Measurements from ENCODE around the gene CEP112. TPM values are rescaled to one million over a fixed set of nuclear protein-coding genes. Genes with fewer than 3 reads are reported as not detected.

The CEP112 gene
- total RNA-seq, 1 experiment from 2014 or later: 2.0 TPM

DNA sequence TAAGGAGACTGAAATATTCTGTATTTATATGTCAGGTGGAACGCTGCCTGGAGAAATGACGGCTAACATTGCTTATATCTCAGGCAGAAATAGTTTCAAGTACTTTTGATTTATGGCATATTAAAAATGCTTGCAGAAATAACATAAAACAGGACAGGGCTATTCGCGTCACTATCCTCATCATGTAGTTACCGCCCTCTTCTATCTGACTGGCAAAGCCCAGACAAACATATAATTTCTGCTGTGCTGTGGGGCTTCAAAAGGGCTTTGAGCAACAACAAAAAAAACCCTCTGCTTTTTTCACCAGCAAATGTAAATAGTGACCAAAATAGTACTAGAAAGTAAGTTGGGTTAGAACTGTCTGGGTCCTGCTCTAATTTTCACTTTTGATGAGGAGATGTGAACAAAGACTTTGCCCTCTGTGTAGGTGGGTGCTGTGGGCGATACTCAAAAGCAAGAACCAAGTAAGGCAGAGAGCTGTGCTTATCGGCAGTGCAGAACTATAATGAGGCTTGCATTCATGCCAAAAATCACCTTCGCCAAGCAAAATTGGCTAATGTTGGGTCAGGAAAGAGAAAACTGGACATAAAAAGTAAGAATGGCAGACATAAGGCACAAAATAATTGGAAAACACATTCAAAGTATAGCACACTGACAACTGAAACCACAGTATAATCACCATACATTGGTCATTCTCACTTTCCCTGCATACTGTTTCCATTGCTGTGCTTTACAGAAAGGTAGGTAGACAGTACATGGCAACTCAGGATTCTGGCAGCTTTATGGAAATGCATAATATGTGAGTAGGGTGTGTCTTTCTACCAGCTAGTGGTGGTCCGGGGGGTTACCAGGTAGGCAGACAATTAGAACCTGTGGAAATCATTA is 479.3 kb downstream of the CEP112 start:
- DNase-seq: no peak
- no peak overlapping the region for H3K4me3 ChIP-seq (ENCODE audit: insufficient read depth, low read depth, low read length)
- H3K27me3 ChIP-seq (ENCODE audit: control insufficient read depth, insufficient read depth, low read length): no peaks in the 10 kb centered on the region
- no peaks in the 10 kb centered on the region for H3K36me3 ChIP-seq (replicated peaks; ENCODE audit: control insufficient read depth, insufficient read depth, low read length)

DNA sequence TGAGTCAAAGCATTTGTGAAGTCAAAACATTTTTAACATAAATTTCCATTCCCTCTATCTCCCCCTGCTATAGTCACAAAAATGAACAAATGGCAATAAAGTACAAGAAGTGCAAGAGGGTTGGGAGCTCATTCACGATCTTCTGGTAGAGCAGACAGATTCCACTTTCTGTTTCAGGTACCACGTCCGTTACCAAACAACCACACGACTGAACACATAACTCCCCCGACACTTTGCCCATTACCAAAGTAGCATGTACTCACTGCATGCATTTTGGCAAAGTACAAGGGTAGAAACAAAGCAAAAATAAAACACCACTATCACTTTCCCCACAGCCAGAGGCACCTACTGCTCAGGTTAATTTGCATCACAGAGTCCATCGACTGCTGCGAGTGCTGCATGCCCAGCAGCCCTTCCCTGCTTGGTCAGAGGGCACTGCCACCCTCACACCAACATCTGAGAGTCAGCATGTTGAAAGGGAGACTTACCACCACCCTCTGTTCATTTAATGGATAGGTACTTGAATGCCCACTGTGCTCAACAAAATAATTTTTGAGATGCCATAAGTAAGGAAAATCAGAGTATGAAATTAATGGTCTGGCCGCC is 480.2 kb downstream of the CEP112 start:
- Histone ChIP-seq H3K4me3 (ENCODE audit: insufficient read depth, low read depth, low read length) (no peak overlapping the region), H3K36me3 (replicated peaks; ENCODE audit: control insufficient read depth, insufficient read depth, low read length) (no peaks in the 10 kb centered on the region), H3K27me3 (ENCODE audit: control insufficient read depth, insufficient read depth, low read length) (no peaks in the 10 kb centered on the region)
- no peak for DNase-seq

DNA sequence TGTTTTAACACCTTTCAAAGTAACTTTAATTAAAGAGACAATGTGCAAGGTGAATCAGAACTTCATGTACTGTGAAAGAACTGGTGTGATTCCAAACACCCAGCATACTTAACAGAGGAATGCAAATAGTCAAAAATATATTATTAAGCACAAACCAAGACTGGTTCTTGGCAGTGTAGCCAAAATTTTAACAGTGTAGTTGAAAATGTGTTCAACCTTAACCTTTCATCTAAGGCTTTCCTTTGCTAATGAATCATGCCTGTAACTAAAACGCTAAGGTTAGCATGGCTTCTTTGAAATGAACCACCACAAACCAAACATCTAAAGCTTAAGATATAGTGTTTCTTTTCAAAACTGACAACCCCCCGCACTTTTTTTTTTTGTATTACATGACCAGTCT is 484.2 kb downstream of the CEP112 start:
- Histone ChIP-seq H3K36me3 (replicated peaks; ENCODE audit: control insufficient read depth, insufficient read depth, low read length) (no peaks in the 10 kb centered on the region), H3K4me3 (ENCODE audit: insufficient read depth, low read depth, low read length) (no peak overlapping the region), H3K27me3 (ENCODE audit: control insufficient read depth, insufficient read depth, low read length) (no peaks in the 10 kb centered on the region)
- DNase-seq: no peak

DNA sequence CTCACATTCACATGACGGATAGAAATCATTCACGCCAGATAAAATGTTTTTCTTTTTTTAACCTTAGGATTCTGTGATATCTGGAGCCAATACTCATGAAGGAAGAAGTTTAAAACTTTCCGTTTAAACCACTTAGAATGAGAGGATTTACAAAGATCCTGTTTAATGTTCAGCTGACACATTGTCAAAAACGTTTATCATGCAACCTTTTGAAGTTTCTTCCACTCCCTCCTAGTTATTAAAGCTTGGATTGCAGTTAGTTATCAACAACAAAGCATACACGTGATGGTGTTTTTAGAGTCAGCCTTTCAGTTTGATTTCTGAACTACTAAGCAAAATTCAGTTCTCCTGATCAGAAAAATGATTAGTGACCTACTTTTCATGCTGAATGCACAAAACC is 487.2 kb downstream of the CEP112 start:
- H3K27me3 ChIP-seq (ENCODE audit: control insufficient read depth, insufficient read depth, low read length): no peaks in the 10 kb centered on the region
- DNase-seq: no peak
- no peaks in the 10 kb centered on the region for H3K36me3 ChIP-seq (replicated peaks; ENCODE audit: control insufficient read depth, insufficient read depth, low read length)
- no peak overlapping the region for H3K4me3 ChIP-seq (ENCODE audit: insufficient read depth, low read depth, low read length)

DNA sequence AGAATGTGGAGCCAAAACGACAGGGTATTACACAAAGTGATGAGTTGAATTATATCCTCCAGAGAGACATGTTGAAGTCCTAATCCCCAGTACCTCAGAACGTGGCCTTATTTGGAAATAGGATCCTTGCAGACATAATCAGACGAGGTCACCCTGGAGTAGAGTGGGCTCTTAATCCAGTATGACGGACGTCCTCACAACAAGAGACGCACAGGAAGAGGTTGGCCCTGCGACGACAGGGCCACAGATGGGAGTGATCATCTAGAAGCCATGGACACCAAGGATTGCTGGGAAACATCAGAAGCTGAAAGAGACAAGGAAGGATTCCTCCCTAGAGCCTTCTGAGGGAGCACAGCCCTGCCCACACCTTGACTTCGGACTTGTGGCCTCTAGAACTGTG is 488.0 kb downstream of the CEP112 start:
- no peak overlapping the region for H3K4me3 ChIP-seq (ENCODE audit: insufficient read depth, low read depth, low read length)
- H3K36me3 ChIP-seq (replicated peaks; ENCODE audit: control insufficient read depth, insufficient read depth, low read length): no peaks in the 10 kb centered on the region
- DNase-seq: no peak

DNA sequence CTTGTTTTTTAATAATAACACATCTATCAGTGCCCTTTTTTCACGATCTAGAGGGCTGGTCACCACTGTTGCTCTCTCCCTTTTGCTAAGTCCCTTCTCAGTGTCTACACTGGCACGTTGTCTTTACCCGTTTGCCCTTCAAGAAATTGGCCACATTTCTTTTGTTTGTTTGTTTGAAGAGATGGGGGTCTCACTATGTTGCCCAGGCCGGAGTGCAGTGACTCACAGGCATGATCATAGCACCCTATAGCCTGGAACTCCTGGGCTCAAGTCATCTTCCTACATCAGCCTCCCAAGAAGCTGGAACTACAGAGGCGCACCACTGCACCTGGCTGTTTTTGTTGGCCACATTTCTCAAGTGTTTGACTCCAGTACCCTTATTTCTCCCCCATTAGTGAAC is 492.5 kb downstream of the CEP112 start:
- no peak overlapping the region for H3K4me3 ChIP-seq (ENCODE audit: insufficient read depth, low read depth, low read length)
- no peak for DNase-seq

More for the DNA sequence above, 488.0 kb downstream of the CEP112 start:
- no peaks in the 10 kb centered on the region for H3K27me3 ChIP-seq (ENCODE audit: control insufficient read depth, insufficient read depth, low read length)

DNA sequence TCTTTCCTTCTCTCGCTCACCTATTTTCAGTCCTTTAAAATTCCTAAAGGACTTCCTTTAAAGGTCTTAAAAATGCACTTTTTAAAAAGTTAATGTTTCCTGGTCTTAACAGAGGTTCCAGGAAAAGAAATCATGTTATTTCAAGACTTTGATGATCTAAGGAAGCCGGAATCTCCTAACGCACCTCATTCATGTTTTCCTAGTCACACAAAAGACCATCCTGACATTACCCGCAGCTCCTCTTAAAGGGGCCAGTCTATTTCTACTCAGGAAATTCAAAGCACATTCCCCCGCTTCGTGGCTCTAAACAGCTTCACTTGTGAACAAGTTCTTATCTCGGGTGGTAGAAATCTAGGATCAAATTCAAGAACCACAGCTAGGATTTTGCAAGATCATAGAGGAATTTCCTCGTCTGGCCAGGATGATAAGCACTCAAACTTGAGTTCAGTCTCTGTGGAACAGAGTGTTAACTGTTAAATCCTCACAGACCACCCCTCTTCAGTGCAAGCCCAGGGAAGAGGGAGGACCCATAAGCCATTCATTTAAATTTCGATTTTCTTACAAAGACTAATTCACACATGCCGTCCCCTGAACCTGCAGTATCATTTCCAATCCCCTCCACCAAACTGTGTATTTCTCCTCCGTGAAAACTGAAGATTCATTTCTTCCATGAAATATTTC is 493.4 kb downstream of the CEP112 start:
- no peak for DNase-seq
- Histone ChIP-seq H3K36me3 (replicated peaks; ENCODE audit: control insufficient read depth, insufficient read depth, low read length) (no peaks in the 10 kb centered on the region), H3K4me3 (ENCODE audit: insufficient read depth, low read depth, low read length) (no peak overlapping the region), H3K27me3 (ENCODE audit: control insufficient read depth, insufficient read depth, low read length) (no peaks in the 10 kb centered on the region)

More for the DNA sequence above, 492.5 kb downstream of the CEP112 start:
- Histone ChIP-seq H3K27me3 (ENCODE audit: control insufficient read depth, insufficient read depth, low read length) (no peaks in the 10 kb centered on the region), H3K36me3 (replicated peaks; ENCODE audit: control insufficient read depth, insufficient read depth, low read length) (no peaks in the 10 kb centered on the region)

DNA sequence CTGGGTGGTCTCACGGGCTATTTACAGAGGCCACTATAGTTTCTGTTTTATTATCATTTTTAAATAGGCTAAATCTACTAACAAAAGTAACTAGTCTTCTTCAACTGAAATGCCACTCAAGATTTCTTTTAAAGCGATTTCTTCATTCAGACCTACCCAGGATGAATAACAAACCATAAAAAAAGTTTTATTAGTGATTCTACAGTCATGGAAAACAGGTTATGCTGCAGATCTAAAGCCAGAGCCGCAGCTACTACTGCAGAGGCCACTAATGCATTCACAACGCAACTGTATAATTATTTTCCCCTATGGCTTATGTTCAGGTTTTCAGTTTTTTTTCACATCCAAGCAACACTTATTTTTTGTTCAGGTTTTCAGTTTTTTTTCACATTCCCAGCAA is 494.3 kb downstream of the CEP112 start:
- H3K27me3 ChIP-seq (ENCODE audit: control insufficient read depth, insufficient read depth, low read length): no peaks in the 10 kb centered on the region
- DNase-seq: no peak
- no peak overlapping the region for H3K4me3 ChIP-seq (ENCODE audit: insufficient read depth, low read depth, low read length)
- H3K36me3 ChIP-seq (replicated peaks; ENCODE audit: control insufficient read depth, insufficient read depth, low read length): no peaks in the 10 kb centered on the region

DNA sequence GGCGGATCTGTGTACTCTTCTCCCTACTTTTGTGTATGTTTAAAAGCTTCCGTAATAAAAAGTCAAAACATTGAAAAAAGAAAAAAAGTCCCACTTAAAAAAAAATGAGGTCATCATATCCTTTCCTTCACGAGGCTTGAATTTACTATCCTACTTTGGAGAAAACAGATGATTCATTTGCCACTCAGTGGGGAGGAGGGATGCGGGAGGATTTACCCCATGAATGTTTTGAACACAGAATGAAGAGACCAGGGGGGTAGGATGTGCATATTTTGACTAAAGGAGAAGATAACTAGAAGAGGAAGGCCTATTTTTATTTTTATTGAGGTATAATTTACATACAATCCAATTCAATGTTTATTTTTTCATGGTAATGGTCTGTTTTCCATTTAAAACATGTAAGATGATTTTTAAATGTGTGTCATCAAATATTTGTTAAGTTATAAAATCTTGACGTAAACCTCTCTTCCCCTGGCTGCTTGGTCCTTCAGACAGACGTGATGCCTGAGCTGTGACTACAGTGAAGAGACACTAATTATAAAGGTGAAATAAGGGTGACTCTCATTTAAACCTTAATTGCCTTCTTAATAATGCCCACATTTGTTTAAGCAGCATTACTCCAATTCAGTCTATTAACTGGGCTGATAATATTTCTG is 495.1 kb downstream of the CEP112 start:
- H3K27me3 ChIP-seq (ENCODE audit: control insufficient read depth, insufficient read depth, low read length): no peaks in the 10 kb centered on the region
- DNase-seq: no peak
- no peaks in the 10 kb centered on the region for H3K36me3 ChIP-seq (replicated peaks; ENCODE audit: control insufficient read depth, insufficient read depth, low read length)
- H3K4me3 ChIP-seq (ENCODE audit: insufficient read depth, low read depth, low read length): no peak overlapping the region

DNA sequence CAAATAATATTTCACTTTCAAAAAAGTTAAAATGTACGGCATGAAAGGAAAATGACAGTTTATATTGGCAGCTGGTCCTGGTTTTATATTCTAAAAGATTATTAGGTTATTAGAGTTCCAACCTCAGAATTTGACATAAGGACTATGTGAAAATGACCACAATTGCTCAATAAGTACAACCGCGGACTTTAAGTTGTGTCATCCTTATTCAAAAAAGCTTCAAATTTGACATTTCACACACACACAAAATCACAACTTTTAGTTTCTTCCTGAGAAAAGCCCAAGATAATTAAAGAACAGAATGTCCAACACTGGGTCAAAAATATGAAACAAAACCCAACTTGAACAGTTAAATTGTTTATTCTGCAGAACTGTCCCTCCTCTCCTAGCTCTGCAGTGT is 497.3 kb downstream of the CEP112 start:
- DNase-seq: no peak
- Histone ChIP-seq H3K36me3 (replicated peaks; ENCODE audit: control insufficient read depth, insufficient read depth, low read length) (no peaks in the 10 kb centered on the region), H3K4me3 (ENCODE audit: insufficient read depth, low read depth, low read length) (no peak overlapping the region), H3K27me3 (ENCODE audit: control insufficient read depth, insufficient read depth, low read length) (no peaks in the 10 kb centered on the region)

DNA sequence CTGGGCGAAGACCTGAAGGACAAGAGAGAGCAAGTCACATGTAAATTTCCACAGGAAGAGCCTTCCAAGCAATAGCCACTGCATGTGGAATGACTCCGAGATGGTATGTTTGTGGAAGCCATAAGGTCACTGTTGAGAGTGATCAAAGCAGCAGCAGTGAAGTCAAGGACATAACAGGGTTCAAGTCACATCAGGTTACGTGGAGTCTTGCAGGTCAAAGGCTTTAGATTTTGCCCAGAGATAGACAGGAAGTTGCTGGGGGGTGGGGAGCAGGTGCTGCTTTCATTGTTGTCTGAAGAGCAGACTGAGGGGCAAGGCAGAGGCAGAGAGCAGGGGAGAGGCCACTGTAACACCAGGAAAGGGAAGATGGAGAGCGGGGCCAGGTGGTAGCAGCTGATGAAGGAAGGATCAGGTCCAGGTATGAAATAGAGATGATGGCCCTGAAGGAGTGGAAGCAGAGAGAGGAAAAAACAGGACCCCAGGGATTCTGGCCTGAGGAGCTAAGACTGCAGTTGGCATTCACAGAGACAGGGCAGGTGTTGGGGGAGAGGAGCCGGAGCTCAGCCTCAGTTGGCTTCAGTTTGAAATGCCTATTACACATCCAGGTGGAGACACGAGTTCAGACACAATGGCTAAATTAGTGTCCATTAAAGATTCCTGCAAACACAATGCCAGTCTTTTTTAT is 501.2 kb downstream of the CEP112 start:
- Histone ChIP-seq H3K27me3 (ENCODE audit: control insufficient read depth, insufficient read depth, low read length) (no peaks in the 10 kb centered on the region), H3K36me3 (replicated peaks; ENCODE audit: control insufficient read depth, insufficient read depth, low read length) (no peaks in the 10 kb centered on the region), H3K4me3 (ENCODE audit: insufficient read depth, low read depth, low read length) (no peak overlapping the region)
- no peak for DNase-seq

DNA sequence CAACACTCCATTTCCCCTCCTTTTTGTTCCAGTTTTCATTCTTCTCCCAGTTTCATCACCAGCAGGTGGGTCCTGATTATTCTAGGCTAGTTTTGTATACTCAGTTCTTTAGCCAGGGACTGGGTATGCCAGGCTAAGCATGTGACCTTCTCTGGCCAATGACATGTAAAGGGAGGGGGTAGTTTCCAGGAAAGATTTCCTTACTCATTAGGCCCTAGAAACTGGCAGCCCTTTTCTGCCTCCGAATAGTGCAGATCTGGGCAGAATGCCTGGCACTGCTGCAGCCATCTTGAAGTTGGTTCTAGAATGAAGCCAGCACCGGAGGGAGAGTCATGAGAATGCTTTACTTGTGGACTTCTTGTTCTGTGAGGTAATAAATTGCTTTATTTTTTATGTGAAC is 503.6 kb downstream of the CEP112 start:
- H3K36me3 ChIP-seq (replicated peaks; ENCODE audit: control insufficient read depth, insufficient read depth, low read length): no peaks in the 10 kb centered on the region
- no peak overlapping the region for H3K4me3 ChIP-seq (ENCODE audit: insufficient read depth, low read depth, low read length)
- H3K27me3 ChIP-seq (ENCODE audit: control insufficient read depth, insufficient read depth, low read length): no peaks in the 10 kb centered on the region
- no peak for DNase-seq

DNA sequence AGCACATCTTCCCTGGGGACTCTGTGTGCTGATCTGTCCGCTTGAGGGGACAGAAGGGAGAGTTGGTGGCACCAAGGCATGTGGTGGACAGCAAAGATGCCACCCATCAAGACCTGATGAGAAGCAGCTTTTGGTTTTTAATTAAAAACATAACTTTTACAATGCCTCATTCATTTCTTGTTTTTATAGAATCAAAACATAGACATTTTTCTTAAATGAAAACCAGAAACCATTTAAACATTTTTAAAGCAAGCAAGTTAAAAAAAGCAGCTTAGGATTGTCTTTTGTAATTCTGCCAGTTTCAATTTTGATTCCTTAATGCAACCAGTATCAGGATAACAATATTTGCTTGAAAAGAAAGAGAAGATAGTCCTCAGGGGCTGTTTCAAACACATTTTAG is 506.8 kb downstream of the CEP112 start:
- Histone ChIP-seq H3K4me3 (ENCODE audit: insufficient read depth, low read depth, low read length) (no peak overlapping the region), H3K27me3 (ENCODE audit: control insufficient read depth, insufficient read depth, low read length) (no peaks in the 10 kb centered on the region), H3K36me3 (replicated peaks; ENCODE audit: control insufficient read depth, insufficient read depth, low read length) (no peaks in the 10 kb centered on the region)
- DNase-seq: no peak

DNA sequence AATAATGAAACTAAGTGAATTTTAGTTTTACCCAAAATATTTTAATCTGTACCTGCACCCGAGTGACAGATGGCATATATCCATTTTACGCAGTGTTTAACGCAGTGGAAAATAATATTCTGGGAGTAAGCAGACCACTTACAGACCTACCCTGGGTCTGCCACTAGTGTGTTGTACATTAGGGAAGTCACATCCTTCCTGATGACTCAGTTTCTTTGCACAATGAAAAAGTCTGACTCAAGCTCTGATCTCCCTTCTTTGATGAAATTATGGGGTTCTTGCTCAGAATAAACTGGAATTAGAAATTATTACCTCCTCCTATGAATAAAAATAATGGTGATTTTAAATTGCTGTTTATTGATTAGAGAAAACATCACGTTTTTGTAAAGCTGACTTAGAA is 507.3 kb downstream of the CEP112 start:
- H3K27me3 ChIP-seq (ENCODE audit: control insufficient read depth, insufficient read depth, low read length): no peaks in the 10 kb centered on the region
- no peak overlapping the region for H3K4me3 ChIP-seq (ENCODE audit: insufficient read depth, low read depth, low read length)
- DNase-seq: no peak

More for the DNA sequence above, 507.3 kb downstream of the CEP112 start:
- no peaks in the 10 kb centered on the region for H3K36me3 ChIP-seq (replicated peaks; ENCODE audit: control insufficient read depth, insufficient read depth, low read length)

Data from H7 (cell line).